PC-3 (cell line): ENCODE measurements around the gene CD44. TPM values are rescaled to one million over a fixed set of nuclear protein-coding genes. Genes with fewer than 3 reads are reported as not detected.

Source experiments
- ATAC-seq: fragments of 200-7000 bp; cut with Tn5 transposase; 2 replicates; pipeline ENCODE4 v1.9.1; 2020; ENCODE audit warnings: mild to moderate bottlenecking, moderate library complexity
- BruUV-seq: library from RNA; stranded (reverse); fragments of 400-500 nt; replicated peaks from 2 replicates; lab custom pipeline; 2021; lab: Mats Ljungman, UMichigan
- CTCF ChIA-PET: fragments of 300-600 bp; sonication (Branson Sonifier 250); formaldehyde crosslinking; loops from one replicate; lab custom pipeline; 2022; ENCODE audit warnings: antibody characterized with exemption; lab: Charles Lee
- POLR2A ChIA-PET: fragments of 300-600 bp; sonication (Branson Sonifier 250); formaldehyde crosslinking; loops from one replicate; lab custom pipeline; 2022; ENCODE audit warnings: antibody characterized with exemption; ENCODE audit not compliant: unreplicated experiment; lab: Charles Lee
- DNase-seq: peaks from one replicate; pipeline ENCODE4 v3.0.0-alpha.2; 2015
- H2AFZ ChIP-seq: fragments of 300-600 bp; sonication (generic); 2 replicates; pipeline ENCODE4 v1.6.0; 2016; ENCODE audit warnings: antibody characterized with exemption, low read length
- H3F3A ChIP-seq: fragments of 300-600 bp; sonication (generic); one replicate; pipeline ENCODE4 v1.6.0; 2017; ENCODE audit warnings: antibody characterized with exemption, low read length, control low read depth, mild to moderate bottlenecking; ENCODE audit not compliant: unreplicated experiment
- H3K27ac ChIP-seq: fragments of 300-600 bp; sonication (generic); 2 replicates; pipeline ENCODE4 v1.5.1; 2016; ENCODE audit warnings: mild to moderate bottlenecking, low read length
- H3K27me3 ChIP-seq: fragments of 300-600 bp; sonication (generic); 2 replicates; pipeline ENCODE4 v1.6.1; 2016; ENCODE audit warnings: low read length, mixed read lengths
- H3K36me3 ChIP-seq: fragments of 300-600 bp; sonication (generic); 2 replicates; pipeline ENCODE4 v1.6.1; 2016; ENCODE audit warnings: low read depth, mixed run types, low read length, mixed read lengths
- H3K4me1 ChIP-seq: fragments of 300-600 bp; sonication (generic); 2 replicates; pipeline ENCODE4 v1.5.1; 2016; ENCODE audit warnings: low read length; ENCODE audit not compliant: insufficient read depth
- H3K4me2 ChIP-seq: fragments of 300-600 bp; sonication (generic); 2 replicates; pipeline ENCODE4 v1.6.0; 2016; ENCODE audit warnings: low read length
- H3K4me3 ChIP-seq: fragments of 300-600 bp; sonication (generic); 2 replicates; pipeline ENCODE4 v1.5.1; 2016; ENCODE audit warnings: mild to moderate bottlenecking, low read length, mixed read lengths
- H3K79me2 ChIP-seq: fragments of 300-600 bp; sonication (generic); 2 replicates; pipeline ENCODE4 v1.6.1; 2017; ENCODE audit warnings: low read length, mixed read lengths
- H3K9ac ChIP-seq: fragments of 300-600 bp; sonication (generic); 2 replicates; pipeline ENCODE4 v1.6.0; 2016; ENCODE audit warnings: mild to moderate bottlenecking, low read length
- H3K9me2 ChIP-seq: fragments of 300-600 bp; sonication (generic); replicated peaks from 2 replicates; pipeline ENCODE4 v1.6.1; 2016; ENCODE audit warnings: mixed run types, low read length, mixed read lengths
- H3K9me3 ChIP-seq: fragments of 300-600 bp; sonication (generic); 2 replicates; pipeline ENCODE4 v1.6.1; 2016; ENCODE audit warnings: low read length, mixed read lengths
- H4K20me1 ChIP-seq: fragments of 300-600 bp; sonication (generic); 2 replicates; pipeline ENCODE4 v1.6.1; 2016; ENCODE audit warnings: low read length, mixed read lengths
- EZH2 ChIP-seq: fragments of 300-600 bp; sonication (generic); IDR thresholded peaks from one replicate; pipeline ENCODE4 v1.6.1; 2017; ENCODE audit warnings: antibody characterized with exemption, mild to moderate bottlenecking, low read length; ENCODE audit not compliant: unreplicated experiment
- EZH2phosphoT487 ChIP-seq: fragments of 300-600 bp; sonication (generic); IDR thresholded peaks from 2 replicates; pipeline ENCODE4 v1.6.1; 2018; ENCODE audit warnings: mild to moderate bottlenecking, antibody characterized with exemption, low read length, borderline replicate concordance
- intact Hi-C: fragments of 100-400 bp; cut with micrococcal nuclease; formaldehyde crosslinking; loops from 2 replicates; pipeline ENCODE4 v1.9.0; 2023
- total RNA-seq: library from RNA; depleted of rRNA; stranded (reverse); fragments of >200 nt; gene quantifications from 2 replicates; pipeline ENCODE4 v1.2.3, GENCODE V29; 2014
- TF ChIP-seq, protein P1 (sequence below): fragments of 300-600 bp; sonication (generic); conservative IDR thresholded peaks from 2 replicates; pipeline ENCODE4 v1.5.1; 2017; ENCODE audit warnings: antibody characterized with exemption, low read depth, mild to moderate bottlenecking, low read length

The CD44 gene
- total RNA-seq, 1 experiment from 2014 or later, result 181 TPM

DNA sequence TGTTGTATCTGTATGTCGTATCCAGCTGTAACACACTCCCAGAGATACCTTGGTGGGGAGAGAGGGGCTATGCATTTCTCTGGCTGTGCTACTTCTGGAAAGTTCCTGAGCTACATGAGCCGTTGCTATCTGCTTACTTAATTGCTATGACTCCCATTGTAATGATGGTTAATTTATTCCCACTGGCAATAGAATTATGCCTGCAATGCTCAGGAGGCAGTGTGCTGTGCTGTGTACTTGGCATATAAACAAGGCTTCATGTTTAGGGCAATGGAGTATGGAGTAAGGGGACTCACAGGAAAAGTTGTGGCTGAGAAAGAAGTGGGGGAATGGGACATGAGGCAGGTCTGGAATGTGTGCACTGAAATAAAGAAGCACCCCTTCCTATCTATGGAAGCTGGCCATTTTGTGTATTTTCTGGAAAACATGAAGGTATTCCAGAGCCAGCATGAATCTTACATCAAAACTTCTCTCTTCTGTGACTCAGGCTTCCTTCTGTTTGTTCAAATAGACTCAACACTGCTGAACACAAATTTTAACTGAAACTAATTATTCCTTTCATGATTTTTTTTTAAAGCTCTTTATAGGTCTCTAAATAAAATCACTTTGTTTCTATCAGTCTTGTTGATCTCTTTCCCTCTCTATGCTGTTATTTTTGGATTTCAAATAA is 40.6 kb downstream of the CD44 start:
- no peak overlapping the region for H3K9ac ChIP-seq
- H3K36me3 ChIP-seq, result peaks cover 72% of the 10 kb centered on the region
- ChIA-PET CTCF (no interaction called here), POLR2A (interaction anchor here (0.6 kb wide), 2 partner anchors 188 to 262 kb away, joined by 3 read pairs; no protein-coding TSS in a partner anchor)
- H4K20me1 ChIP-seq, result peaks cover 21% of the 10 kb centered on the region
- H3K79me2 ChIP-seq, result peaks cover 83% of the 10 kb centered on the region
- peak; percentile 37 for ATAC-seq
- DNase-seq, result peak; percentile 39
- no peak for TF ChIP-seq EZH2phosphoT487
- no peak for TF ChIP-seq EZH2
- TF ChIP-seq, protein P1, sequence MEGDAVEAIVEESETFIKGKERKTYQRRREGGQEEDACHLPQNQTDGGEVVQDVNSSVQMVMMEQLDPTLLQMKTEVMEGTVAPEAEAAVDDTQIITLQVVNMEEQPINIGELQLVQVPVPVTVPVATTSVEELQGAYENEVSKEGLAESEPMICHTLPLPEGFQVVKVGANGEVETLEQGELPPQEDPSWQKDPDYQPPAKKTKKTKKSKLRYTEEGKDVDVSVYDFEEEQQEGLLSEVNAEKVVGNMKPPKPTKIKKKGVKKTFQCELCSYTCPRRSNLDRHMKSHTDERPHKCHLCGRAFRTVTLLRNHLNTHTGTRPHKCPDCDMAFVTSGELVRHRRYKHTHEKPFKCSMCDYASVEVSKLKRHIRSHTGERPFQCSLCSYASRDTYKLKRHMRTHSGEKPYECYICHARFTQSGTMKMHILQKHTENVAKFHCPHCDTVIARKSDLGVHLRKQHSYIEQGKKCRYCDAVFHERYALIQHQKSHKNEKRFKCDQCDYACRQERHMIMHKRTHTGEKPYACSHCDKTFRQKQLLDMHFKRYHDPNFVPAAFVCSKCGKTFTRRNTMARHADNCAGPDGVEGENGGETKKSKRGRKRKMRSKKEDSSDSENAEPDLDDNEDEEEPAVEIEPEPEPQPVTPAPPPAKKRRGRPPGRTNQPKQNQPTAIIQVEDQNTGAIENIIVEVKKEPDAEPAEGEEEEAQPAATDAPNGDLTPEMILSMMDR, result no peak
- peak overlapping the region; percentile 46 for H3K4me2 ChIP-seq
- peaks cover 55% of the 10 kb centered on the region for H3K4me1 ChIP-seq
- H3K9me2 ChIP-seq, result no peaks in the 10 kb centered on the region
- intact Hi-C loops, result no loop called here
- H2AFZ ChIP-seq, result no peak overlapping the region
- peak overlapping the region; percentile 66 for H3K27ac ChIP-seq
- H3K4me3 ChIP-seq, result no peak overlapping the region
- H3K9me3 ChIP-seq, result no peaks in the 10 kb centered on the region
- H3K27me3 ChIP-seq, result no peaks in the 10 kb centered on the region
- no TSS peak for BruUV-seq
- no peaks in the 10 kb centered on the region for H3F3A ChIP-seq

DNA sequence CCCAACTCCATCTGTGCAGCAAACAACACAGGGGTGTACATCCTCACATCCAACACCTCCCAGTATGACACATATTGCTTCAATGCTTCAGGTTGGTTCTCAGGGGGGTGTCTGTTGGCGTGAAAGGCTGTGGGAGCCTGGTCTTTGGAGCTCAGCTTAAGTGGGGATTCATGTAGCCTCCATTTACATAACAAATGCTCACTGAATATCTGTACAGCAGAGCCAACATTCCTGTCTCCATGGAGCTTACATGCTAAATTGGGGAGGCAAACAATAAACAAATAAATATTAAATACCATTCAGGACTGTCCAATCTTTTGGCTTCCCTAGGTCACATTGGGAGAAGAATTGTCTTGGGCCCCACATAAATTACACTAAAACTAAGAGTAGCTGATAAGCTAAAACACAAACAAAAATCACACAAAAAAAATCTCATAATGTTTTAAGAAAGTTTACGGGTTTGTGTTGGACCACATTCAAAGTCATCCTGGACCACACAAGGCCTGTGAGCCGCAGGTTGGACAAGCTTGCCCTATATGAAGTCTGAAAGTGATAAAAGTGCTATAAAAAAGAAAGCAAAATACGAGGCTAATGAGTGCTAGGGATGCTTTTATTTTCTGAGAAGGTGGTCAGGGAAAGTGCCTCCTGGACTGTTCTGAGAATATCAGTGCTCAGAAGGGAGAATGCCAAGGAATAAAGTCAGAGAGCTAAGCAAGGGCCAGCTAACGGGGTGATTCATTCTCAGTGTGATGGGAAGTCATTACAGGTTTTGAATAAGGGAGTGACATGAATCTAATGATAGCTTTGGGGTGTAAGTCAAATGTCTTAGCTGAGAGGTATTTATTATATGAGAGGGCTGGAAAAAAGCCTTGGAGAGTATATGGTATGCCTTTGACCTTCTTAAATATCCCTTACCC is 41.6 kb downstream of the CD44 start:
- H4K20me1 ChIP-seq, result peaks cover 14% of the 10 kb centered on the region; the same call in 1 of the 2 replicates
- peaks cover 78% of the 10 kb centered on the region for H3K79me2 ChIP-seq
- no peak for TF ChIP-seq EZH2phosphoT487
- TF ChIP-seq EZH2, result no peak
- TF ChIP-seq, protein P1, result no peak
- H3K36me3 ChIP-seq, result peaks cover 78% of the 10 kb centered on the region
- H3K4me3 ChIP-seq, result no peak overlapping the region
- DNase-seq (no peak), ATAC-seq (no peak; the same call in 1 of the 2 replicates)
- H3K9ac ChIP-seq, result no peak overlapping the region
- intact Hi-C loops, result no loop called here
- H3K4me1 ChIP-seq, result peaks cover 47% of the 10 kb centered on the region
- peak overlapping the region; percentile 46 for H3K4me2 ChIP-seq
- H3K9me3 ChIP-seq, result no peaks in the 10 kb centered on the region
- no peaks in the 10 kb centered on the region for H3K27me3 ChIP-seq
- ChIA-PET POLR2A (interaction anchor here (0.6 kb wide), 1 partner anchor 187 kb away, joined by 3 read pairs; no protein-coding TSS in a partner anchor), CTCF (interaction anchor here (0.6 kb wide), 1 partner anchor 78 kb away, joined by 3 read pairs; no protein-coding TSS in a partner anchor)
- H3F3A ChIP-seq, result no peaks in the 10 kb centered on the region
- BruUV-seq, result no TSS peak
- H2AFZ ChIP-seq, result no peak overlapping the region
- H3K27ac ChIP-seq, result peak overlapping the region; percentile 66
- no peaks in the 10 kb centered on the region for H3K9me2 ChIP-seq
